22Rv1 (cell line): ENCODE results near the gene NOS1AP.

Experiments used
- CTCF ChIP-seq: fragments of 450-650 bp; IDR thresholded peaks from 2 replicates; pipeline ENCODE4 v1.5.1; 2017; ENCODE audit warnings: mild to moderate bottlenecking
- ZFX ChIP-seq: fragments of 450-650 bp; IDR thresholded peaks from 2 replicates; pipeline ENCODE4 v1.6.1; 2017; ENCODE audit warnings: antibody characterized with exemption, borderline replicate concordance

GRCh38 chr1:162397943-162398560, 328.6 kb downstream of the NOS1AP start:
- TF ChIP-seq CTCF: no peak
- TF ChIP-seq ZFX: no peak
